22Rv1 (cell line): Measurements from ENCODE around the gene NIF3L1.

Source experiments
- H3K27ac ChIP-seq: fragments of 450-650 bp; 2 replicates; pipeline ENCODE4 v1.5.1; 2017
- CTCF ChIP-seq: fragments of 450-650 bp; IDR thresholded peaks from 2 replicates; pipeline ENCODE4 v1.5.1; 2017; ENCODE audit warnings: mild to moderate bottlenecking
- ZFX ChIP-seq: fragments of 450-650 bp; IDR thresholded peaks from 2 replicates; pipeline ENCODE4 v1.6.1; 2017; ENCODE audit warnings: antibody characterized with exemption, borderline replicate concordance

The NIF3L1 gene

DNA sequence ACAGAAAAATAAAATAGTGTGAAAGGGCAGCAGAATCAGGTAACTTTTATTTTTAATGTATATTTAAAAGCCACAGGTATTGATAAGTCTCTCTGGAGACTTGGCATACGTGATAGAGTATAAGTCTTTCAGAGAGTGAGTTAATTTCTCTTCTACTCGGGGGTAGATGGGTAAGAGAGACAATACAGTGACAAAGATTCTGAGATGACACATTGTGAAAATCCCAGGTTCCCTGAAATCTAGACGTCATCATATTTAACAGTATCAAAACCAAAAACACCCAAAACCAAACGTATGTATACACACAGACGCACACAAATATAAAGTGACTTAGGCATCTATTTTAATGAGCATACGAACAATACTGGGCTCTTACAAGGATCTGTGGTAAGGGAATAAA, 33.3 kb downstream of the NIF3L1 start:
- no peak overlapping the region for H3K27ac ChIP-seq
- no peak for TF ChIP-seq CTCF
- no peak for TF ChIP-seq ZFX

GRCh38 chr2:200929334-200930249, 40.4 kb downstream of the NIF3L1 start:
- no peak overlapping the region for H3K27ac ChIP-seq
- TF ChIP-seq CTCF = no peak
- TF ChIP-seq ZFX = no peak

- H3K27ac ChIP-seq = 0 out of 2 replicates have a peak overlapping the region, but pooled peaks have one; percentile 19
- TF ChIP-seq ZFX (no peak), CTCF (no peak)
Observed at GRCh38 chr2:200930947-200931626, 41.9 kb downstream of the NIF3L1 start.

DNA sequence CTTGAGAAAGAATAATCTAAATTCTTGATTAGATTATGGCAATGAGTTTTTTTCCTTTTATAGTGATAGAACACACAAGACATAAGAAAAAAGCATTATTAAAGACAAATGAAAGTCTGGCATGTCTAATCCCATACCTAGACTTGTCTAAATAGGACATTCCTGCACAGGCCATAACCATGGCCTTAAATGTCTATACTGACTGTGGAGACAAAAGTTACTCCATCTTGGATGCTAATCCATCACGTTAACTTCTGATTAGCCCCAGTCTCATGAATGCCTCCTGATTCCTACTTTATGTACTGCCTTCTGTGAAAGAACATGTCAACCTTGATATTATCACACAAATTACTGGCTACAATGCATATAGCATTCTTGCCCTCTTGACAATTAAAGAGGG, 50.7 kb downstream of the NIF3L1 start:
- TF ChIP-seq ZFX = no peak
- TF ChIP-seq CTCF = no peak
- H3K27ac ChIP-seq = no peak overlapping the region

- no peak for TF ChIP-seq CTCF
- TF ChIP-seq ZFX = no peak
- H3K27ac ChIP-seq = no peak overlapping the region
Observed at GRCh38 chr2:200943527-200944105, 54.4 kb downstream of the NIF3L1 start.

DNA sequence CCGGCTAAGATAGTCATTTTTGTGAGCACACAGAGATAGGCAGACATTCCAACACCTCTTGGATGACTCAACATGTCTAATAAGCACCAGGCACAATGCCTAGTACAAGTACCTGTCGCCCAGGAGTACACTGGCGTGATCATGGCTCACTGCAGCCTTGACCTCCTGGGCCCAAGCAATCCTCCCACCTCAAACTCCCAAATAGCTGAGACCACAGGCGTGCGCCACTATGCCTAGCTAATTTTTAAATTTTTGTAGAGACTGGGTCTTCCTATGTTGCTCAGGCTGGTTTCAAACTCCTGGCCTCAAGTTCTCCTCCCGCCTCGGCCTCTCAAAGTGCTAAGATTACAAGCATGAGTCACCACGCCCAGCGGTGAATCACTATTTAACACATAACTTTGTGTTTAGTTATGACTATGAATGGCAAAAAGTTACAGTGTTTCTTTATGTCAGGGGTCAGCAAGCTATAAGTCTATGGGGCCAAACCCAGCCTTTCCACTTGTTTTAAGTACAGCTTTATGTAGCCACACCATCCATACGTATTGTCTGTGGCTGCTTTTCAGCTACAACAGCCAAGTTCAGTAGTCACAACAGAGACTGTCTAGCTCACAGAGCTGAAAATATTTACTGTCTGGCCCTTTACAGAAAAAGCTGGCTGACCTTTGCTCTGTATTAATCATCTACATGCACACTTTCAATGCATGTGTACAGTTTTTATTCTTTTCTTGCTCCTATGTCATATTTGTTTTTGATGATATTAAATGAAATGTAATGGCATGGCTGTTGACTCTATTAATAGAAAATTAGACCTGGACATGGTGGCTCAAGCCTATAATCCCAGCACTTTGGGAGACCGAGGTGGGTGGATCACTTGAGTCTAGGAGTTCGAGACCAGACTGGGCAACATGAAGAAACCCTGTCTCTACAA, 55.6 kb downstream of the NIF3L1 start:
- H3K27ac ChIP-seq = no peak overlapping the region; the same call in 1 of the 2 replicates
- TF ChIP-seq ZFX (no peak), CTCF (no peak)
